Neural cell (in vitro differentiated cells): Measurements from ENCODE around the gene TXNRD1. TPM values are rescaled to one million over a fixed set of nuclear protein-coding genes. Genes with fewer than 3 reads are reported as not detected.

Experiments
- H2AFZ ChIP-seq: fragments of 200-600, 300-800 bp; sonication (generic), shearing (Covaris generic); 2 replicates; pipeline ENCODE4 v1.6.0; 2014; ENCODE audit warnings: low read depth, mild to moderate bottlenecking, antibody characterized with exemption, low read length, moderate library complexity
- H3F3A ChIP-seq: fragments of 200-600 bp; shearing (Covaris generic); 2 replicates; pipeline ENCODE4 v1.6.1; 2016; ENCODE audit warnings: mild to moderate bottlenecking, moderate library complexity, mixed read lengths, antibody characterized with exemption, low read length; ENCODE audit not compliant: insufficient read depth, poor library complexity, severe bottlenecking
- H3K27ac ChIP-seq: fragments of 200-600, 300-800 bp; sonication (generic), shearing (Covaris generic); 2 replicates; pipeline ENCODE4 v1.5.1; 2014; ENCODE audit warnings: mild to moderate bottlenecking, low read length, moderate library complexity
- H3K27me3 ChIP-seq: fragments of 300-800, 200-600 bp; sonication (generic), shearing (Covaris generic); 2 replicates; pipeline ENCODE4 v1.6.0; 2014; ENCODE audit warnings: mild to moderate bottlenecking, low read depth, low read length, moderate library complexity; ENCODE audit not compliant: insufficient read depth
- H3K36me3 ChIP-seq: fragments of 300-800, 200-600 bp; sonication (generic), shearing (Covaris generic); 2 replicates; pipeline ENCODE4 v1.5.1; 2014; ENCODE audit warnings: mild to moderate bottlenecking, antibody characterized with exemption, low read length, moderate library complexity; ENCODE audit not compliant: insufficient read depth
- H3K4me2 ChIP-seq: fragments of 300-800, 200-600 bp; sonication (generic), shearing (Covaris generic); 2 replicates; pipeline ENCODE4 v1.6.0; 2014; ENCODE audit warnings: mild to moderate bottlenecking, low read length
- H3K4me3 ChIP-seq: fragments of 300-800, 200-600 bp; sonication (generic), shearing (Covaris generic); 2 replicates; pipeline ENCODE4 v1.5.1; 2014; ENCODE audit warnings: mild to moderate bottlenecking, low read length, moderate library complexity
- H3K79me2 ChIP-seq: fragments of 200-600 bp; shearing (Covaris generic); replicated peaks from 2 replicates; pipeline ENCODE4 v1.6.0; 2014; ENCODE audit warnings: mild to moderate bottlenecking, low read length, moderate library complexity; ENCODE audit not compliant: insufficient read depth
- H3K9ac ChIP-seq: fragments of 300-800, 200-600 bp; sonication (generic), shearing (Covaris generic); 2 replicates; pipeline ENCODE4 v1.6.1; 2016; ENCODE audit warnings: mild to moderate bottlenecking, low read length, mixed read lengths
- H3K9me2 ChIP-seq: fragments of 200-600 bp; shearing (Covaris generic); 2 replicates; pipeline ENCODE4 v1.6.1; 2016; ENCODE audit warnings: mild to moderate bottlenecking, low read length, mixed read lengths; ENCODE audit not compliant: insufficient read depth
- H3K9me3 ChIP-seq: fragments of 200-600, 300-800 bp; sonication (generic), shearing (Covaris generic); 2 replicates; pipeline ENCODE4 v1.6.1; 2016; ENCODE audit warnings: mild to moderate bottlenecking, mixed run types, low read length, moderate library complexity, mixed read lengths
- H4K20me1 ChIP-seq: fragments of 200-600 bp; shearing (Covaris generic); 2 replicates; pipeline ENCODE4 v1.6.1; 2016; ENCODE audit warnings: mild to moderate bottlenecking, mixed run types; ENCODE audit not compliant: insufficient read depth
- EP300 ChIP-seq: fragments of 450-650 bp; conservative IDR thresholded peaks from 2 replicates; pipeline ENCODE4 v1.6.1; 2014; ENCODE audit warnings: antibody characterized with exemption, mild to moderate bottlenecking, moderate library complexity; ENCODE audit not compliant: poor library complexity, severe bottlenecking
- EZH2 ChIP-seq: fragments of 200-600, 300-800 bp; shearing (Covaris generic), sonication (generic); IDR thresholded peaks from 2 replicates; pipeline ENCODE4 v1.6.1; 2014; ENCODE audit warnings: antibody characterized with exemption, low read length, borderline replicate concordance, mild to moderate bottlenecking; ENCODE audit not compliant: insufficient read depth, poor library complexity, severe bottlenecking
- MXI1 ChIP-seq: fragments of 450-650 bp; conservative IDR thresholded peaks from 2 replicates; pipeline ENCODE4 v1.6.1; 2014; ENCODE audit warnings: antibody characterized with exemption, mild to moderate bottlenecking; ENCODE audit not compliant: poor library complexity, severe bottlenecking
- POLR2AphosphoS5 ChIP-seq: IDR thresholded peaks from 2 replicates; pipeline ENCODE4 v1.6.1; 2012
- RAD21 ChIP-seq: fragments of 450-650 bp; conservative IDR thresholded peaks from 2 replicates; pipeline ENCODE4 v1.6.1; 2014; ENCODE audit warnings: antibody characterized with exemption, mild to moderate bottlenecking, moderate library complexity
- SMC3 ChIP-seq: fragments of 450-650 bp; conservative IDR thresholded peaks from 2 replicates; pipeline ENCODE4 v1.6.1; 2014; ENCODE audit warnings: antibody characterized with exemption, mild to moderate bottlenecking, moderate library complexity; ENCODE audit not compliant: poor library complexity
- TAF1 ChIP-seq: IDR thresholded peaks from 2 replicates; pipeline ENCODE4 v1.6.1; 2012; ENCODE audit warnings: low read depth
- polyA plus RNA-seq: library from polyadenylated mRNA; depleted of rRNA; stranded (reverse); fragments of >200 nt; gene quantifications from 2 replicates; pipeline ENCODE4 v1.2.3, GENCODE V29; 2014
- TF ChIP-seq, protein P1 (sequence below): fragments of 450-650 bp; IDR thresholded peaks from 2 replicates; pipeline ENCODE4 v1.5.1; 2014; ENCODE audit warnings: antibody characterized with exemption, mild to moderate bottlenecking, moderate library complexity; ENCODE audit not compliant: poor library complexity, severe bottlenecking
- TF ChIP-seq, protein P2 (sequence below): IDR thresholded peaks from 2 replicates; pipeline ENCODE4 v1.6.1; 2012; ENCODE audit warnings: borderline replicate concordance

Gene TXNRD1
- polyA plus RNA-seq, 1 donor from 2014 or later: 59.6 TPM

DNA sequence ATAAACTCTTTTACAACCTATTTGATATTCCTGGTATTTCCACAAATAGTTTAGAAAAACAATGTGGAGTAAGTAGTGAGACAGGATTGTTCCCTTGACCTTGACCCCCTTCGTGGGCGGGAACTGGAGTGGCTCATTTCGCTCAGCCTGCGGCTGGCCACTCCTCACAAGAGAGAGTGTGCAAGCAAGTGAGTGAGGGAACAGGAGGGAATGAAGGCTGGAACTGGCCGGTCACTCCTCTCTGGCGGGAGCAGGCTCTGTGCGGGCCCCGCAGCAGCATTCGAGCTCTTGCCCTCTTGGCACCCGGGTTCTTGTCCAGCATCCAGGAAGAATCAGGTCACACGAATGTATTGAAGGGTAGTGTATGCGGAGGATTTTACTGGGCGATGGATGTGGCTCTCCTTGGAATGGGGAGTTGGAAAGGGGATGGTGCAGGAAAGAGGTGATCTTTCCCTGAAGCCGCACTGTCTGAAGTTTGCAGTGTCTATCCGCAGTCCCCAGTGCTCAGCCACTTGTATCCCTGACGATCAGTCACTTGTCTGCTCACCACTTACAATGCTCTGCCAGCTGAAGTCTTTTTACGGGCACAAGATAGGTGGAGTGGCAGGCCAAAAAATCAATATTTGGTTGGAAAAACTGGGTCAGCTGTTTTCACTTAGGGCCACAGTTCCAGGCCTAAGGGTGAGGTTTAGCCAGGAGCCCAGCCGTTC, 28.0 kb upstream of the TXNRD1 start (continued):
- TF ChIP-seq RAD21 (no peak), EZH2 (no peak)

GRCh38 chr12:104188534-104188933, 27.0 kb upstream of the TXNRD1 start:
- no peaks in the 10 kb centered on the region for H3K79me2 ChIP-seq
- no peak overlapping the region for H3K4me3 ChIP-seq
- H3K36me3 ChIP-seq: no peaks in the 10 kb centered on the region
- H3K27ac ChIP-seq: no peak overlapping the region
- TF ChIP-seq, protein P1, sequence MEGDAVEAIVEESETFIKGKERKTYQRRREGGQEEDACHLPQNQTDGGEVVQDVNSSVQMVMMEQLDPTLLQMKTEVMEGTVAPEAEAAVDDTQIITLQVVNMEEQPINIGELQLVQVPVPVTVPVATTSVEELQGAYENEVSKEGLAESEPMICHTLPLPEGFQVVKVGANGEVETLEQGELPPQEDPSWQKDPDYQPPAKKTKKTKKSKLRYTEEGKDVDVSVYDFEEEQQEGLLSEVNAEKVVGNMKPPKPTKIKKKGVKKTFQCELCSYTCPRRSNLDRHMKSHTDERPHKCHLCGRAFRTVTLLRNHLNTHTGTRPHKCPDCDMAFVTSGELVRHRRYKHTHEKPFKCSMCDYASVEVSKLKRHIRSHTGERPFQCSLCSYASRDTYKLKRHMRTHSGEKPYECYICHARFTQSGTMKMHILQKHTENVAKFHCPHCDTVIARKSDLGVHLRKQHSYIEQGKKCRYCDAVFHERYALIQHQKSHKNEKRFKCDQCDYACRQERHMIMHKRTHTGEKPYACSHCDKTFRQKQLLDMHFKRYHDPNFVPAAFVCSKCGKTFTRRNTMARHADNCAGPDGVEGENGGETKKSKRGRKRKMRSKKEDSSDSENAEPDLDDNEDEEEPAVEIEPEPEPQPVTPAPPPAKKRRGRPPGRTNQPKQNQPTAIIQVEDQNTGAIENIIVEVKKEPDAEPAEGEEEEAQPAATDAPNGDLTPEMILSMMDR: no peak
- TF ChIP-seq POLR2AphosphoS5 (no peak), MXI1 (no peak), SMC3 (no peak), RAD21 (no peak), EP300 (no peak), EZH2 (no peak), TAF1 (no peak)
- TF ChIP-seq, protein P2, sequence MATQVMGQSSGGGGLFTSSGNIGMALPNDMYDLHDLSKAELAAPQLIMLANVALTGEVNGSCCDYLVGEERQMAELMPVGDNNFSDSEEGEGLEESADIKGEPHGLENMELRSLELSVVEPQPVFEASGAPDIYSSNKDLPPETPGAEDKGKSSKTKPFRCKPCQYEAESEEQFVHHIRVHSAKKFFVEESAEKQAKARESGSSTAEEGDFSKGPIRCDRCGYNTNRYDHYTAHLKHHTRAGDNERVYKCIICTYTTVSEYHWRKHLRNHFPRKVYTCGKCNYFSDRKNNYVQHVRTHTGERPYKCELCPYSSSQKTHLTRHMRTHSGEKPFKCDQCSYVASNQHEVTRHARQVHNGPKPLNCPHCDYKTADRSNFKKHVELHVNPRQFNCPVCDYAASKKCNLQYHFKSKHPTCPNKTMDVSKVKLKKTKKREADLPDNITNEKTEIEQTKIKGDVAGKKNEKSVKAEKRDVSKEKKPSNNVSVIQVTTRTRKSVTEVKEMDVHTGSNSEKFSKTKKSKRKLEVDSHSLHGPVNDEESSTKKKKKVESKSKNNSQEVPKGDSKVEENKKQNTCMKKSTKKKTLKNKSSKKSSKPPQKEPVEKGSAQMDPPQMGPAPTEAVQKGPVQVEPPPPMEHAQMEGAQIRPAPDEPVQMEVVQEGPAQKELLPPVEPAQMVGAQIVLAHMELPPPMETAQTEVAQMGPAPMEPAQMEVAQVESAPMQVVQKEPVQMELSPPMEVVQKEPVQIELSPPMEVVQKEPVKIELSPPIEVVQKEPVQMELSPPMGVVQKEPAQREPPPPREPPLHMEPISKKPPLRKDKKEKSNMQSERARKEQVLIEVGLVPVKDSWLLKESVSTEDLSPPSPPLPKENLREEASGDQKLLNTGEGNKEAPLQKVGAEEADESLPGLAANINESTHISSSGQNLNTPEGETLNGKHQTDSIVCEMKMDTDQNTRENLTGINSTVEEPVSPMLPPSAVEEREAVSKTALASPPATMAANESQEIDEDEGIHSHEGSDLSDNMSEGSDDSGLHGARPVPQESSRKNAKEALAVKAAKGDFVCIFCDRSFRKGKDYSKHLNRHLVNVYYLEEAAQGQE: no peak
- H2AFZ ChIP-seq: no peak overlapping the region
- no peaks in the 10 kb centered on the region for H3K9me2 ChIP-seq
- H3K4me2 ChIP-seq: no peak overlapping the region
- H3K27me3 ChIP-seq: no peaks in the 10 kb centered on the region
- no peaks in the 10 kb centered on the region for H4K20me1 ChIP-seq
- no peaks in the 10 kb centered on the region for H3F3A ChIP-seq
- peaks cover 5% of the 10 kb centered on the region for H3K9me3 ChIP-seq
- no peak overlapping the region for H3K9ac ChIP-seq

- no peak overlapping the region for H3K4me3 ChIP-seq
These were observed 25.5 kb upstream of the TXNRD1 start for GRCh38 chr12:104189915-104190555.

More at GRCh38 chr12:104189915-104190555, 25.5 kb upstream of the TXNRD1 start:
- TF ChIP-seq EZH2 (no peak), TAF1 (no peak), RAD21 (no peak), POLR2AphosphoS5 (no peak), SMC3 (no peak), MXI1 (no peak), EP300 (no peak)
- TF ChIP-seq, protein P2: no peak
- TF ChIP-seq, protein P1: no peak
- no peaks in the 10 kb centered on the region for H3K27me3 ChIP-seq
- no peaks in the 10 kb centered on the region for H3F3A ChIP-seq
- H3K4me2 ChIP-seq: no peak overlapping the region
- H3K79me2 ChIP-seq: no peaks in the 10 kb centered on the region
- H3K9me2 ChIP-seq: no peaks in the 10 kb centered on the region
- no peak overlapping the region for H2AFZ ChIP-seq
- H3K9me3 ChIP-seq: no peaks in the 10 kb centered on the region
- no peak overlapping the region for H3K9ac ChIP-seq
- H3K27ac ChIP-seq: no peak overlapping the region
- H4K20me1 ChIP-seq: no peaks in the 10 kb centered on the region
- H3K36me3 ChIP-seq: no peaks in the 10 kb centered on the region
